Suprapubic skin (tissue), 4 donors: ENCODE measurements around the gene ERC2. TPM values are rescaled to one million over a fixed set of nuclear protein-coding genes. Genes with fewer than 3 reads are reported as not detected.
"Not testable (repeated sequence)": the region's sequence is repeated elsewhere in the genome, so short reads cannot be mapped to it uniquely, and the experiment has no call there.

Experiments
- DNase-seq, 2 donors: peaks; one replicate each; pipeline ENCODE4 v3.0.0-alpha.2; 2019; ENCODE audit warnings: low spot score in 2 of 2
- H3K27ac ChIP-seq: fragments of 200-600 bp; sonication (generic); one replicate; pipeline ENCODE4 v1.5.1; 2019
- H3K27me3 ChIP-seq: fragments of 200-600 bp; sonication (generic); one replicate; pipeline ENCODE4 v1.5.1; 2019
- H3K36me3 ChIP-seq: fragments of 200-600 bp; sonication (generic); one replicate; pipeline ENCODE4 v1.5.1; 2019
- H3K4me1 ChIP-seq: fragments of 200-600 bp; sonication (generic); one replicate; pipeline ENCODE4 v1.5.1; 2019
- H3K4me3 ChIP-seq: fragments of 200-600 bp; sonication (generic); one replicate; pipeline ENCODE4 v1.5.1; 2019; ENCODE audit warnings: mild to moderate bottlenecking
- H3K9me3 ChIP-seq: fragments of 200-600 bp; sonication (generic); one replicate; pipeline ENCODE4 v1.5.1; 2019
- EP300 ChIP-seq: sonication (generic); formaldehyde crosslinking; IDR thresholded peaks from one replicate; pipeline ENCODE4 v1.6.1; 2017; ENCODE audit warnings: antibody characterized with exemption
- POLR2A ChIP-seq, 2 donors: fragments of 450-650 bp; IDR thresholded peaks; one replicate each; pipeline ENCODE4 v1.6.1; 2017; ENCODE audit warnings: antibody characterized with exemption in 2 of 2, mild to moderate bottlenecking in 2 of 2, moderate library complexity in 2 of 2
- POLR2AphosphoS5 ChIP-seq, 3 donors: sonication (generic); formaldehyde crosslinking; IDR thresholded peaks; one replicate each; pipeline ENCODE4 v1.6.1; 2017; ENCODE audit warnings: antibody characterized with exemption in 3 of 3
- WGBS: methylation state at CpG from one replicate; pipeline ENCODE4 v1.1.5; 2018; 5-methylcytosine and 5-hydroxymethylcytosine counted together
- total RNA-seq, 4 donors: library from RNA; depleted of rRNA; stranded (reverse); fragments of >200 nt; gene quantifications; one replicate each; pipeline ENCODE4 v1.1.0, GENCODE V29; 2016
- TF ChIP-seq, protein P1 (sequence below), 2 donors: fragments of 200-600 bp in 1 of 2; fragments of 450-650 bp in 1 of 2; sonication (generic) in 1 of 2; IDR thresholded peaks; one replicate each; pipeline ENCODE4 v1.5.1; 2016 to 2019; ENCODE audit warnings: antibody characterized with exemption in 2 of 2, mild to moderate bottlenecking in 1 of 2, moderate library complexity in 1 of 2

ERC2 gene
- total RNA-seq, 4 donors from 2014 or later, result 0.21 TPM; not detected in 3

- Histone ChIP-seq H3K9me3 (no peaks in the 10 kb centered on the region), H3K4me3 (no peak overlapping the region), H3K36me3 (no peaks in the 10 kb centered on the region), H3K27me3 (peaks cover 21% of the 10 kb centered on the region), H3K4me1 (no peaks in the 10 kb centered on the region), H3K27ac (no peak overlapping the region)
- WGBS, result 95% methylated on average over 8 of the region's 8 CpGs
- no peak for DNase-seq
- TF ChIP-seq, protein P1, sequence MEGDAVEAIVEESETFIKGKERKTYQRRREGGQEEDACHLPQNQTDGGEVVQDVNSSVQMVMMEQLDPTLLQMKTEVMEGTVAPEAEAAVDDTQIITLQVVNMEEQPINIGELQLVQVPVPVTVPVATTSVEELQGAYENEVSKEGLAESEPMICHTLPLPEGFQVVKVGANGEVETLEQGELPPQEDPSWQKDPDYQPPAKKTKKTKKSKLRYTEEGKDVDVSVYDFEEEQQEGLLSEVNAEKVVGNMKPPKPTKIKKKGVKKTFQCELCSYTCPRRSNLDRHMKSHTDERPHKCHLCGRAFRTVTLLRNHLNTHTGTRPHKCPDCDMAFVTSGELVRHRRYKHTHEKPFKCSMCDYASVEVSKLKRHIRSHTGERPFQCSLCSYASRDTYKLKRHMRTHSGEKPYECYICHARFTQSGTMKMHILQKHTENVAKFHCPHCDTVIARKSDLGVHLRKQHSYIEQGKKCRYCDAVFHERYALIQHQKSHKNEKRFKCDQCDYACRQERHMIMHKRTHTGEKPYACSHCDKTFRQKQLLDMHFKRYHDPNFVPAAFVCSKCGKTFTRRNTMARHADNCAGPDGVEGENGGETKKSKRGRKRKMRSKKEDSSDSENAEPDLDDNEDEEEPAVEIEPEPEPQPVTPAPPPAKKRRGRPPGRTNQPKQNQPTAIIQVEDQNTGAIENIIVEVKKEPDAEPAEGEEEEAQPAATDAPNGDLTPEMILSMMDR (IDR thresholded peaks at IDR 0.05), result no peak
- TF ChIP-seq POLR2A (IDR thresholded peaks at IDR 0.05), result no peak
- TF ChIP-seq EP300, result no peak
- TF ChIP-seq POLR2AphosphoS5 (IDR thresholded peaks at IDR 0.05), result no peak
These were observed 959.9 kb downstream of the ERC2 start for GRCh38 chr3:55508335-55508734.

DNA sequence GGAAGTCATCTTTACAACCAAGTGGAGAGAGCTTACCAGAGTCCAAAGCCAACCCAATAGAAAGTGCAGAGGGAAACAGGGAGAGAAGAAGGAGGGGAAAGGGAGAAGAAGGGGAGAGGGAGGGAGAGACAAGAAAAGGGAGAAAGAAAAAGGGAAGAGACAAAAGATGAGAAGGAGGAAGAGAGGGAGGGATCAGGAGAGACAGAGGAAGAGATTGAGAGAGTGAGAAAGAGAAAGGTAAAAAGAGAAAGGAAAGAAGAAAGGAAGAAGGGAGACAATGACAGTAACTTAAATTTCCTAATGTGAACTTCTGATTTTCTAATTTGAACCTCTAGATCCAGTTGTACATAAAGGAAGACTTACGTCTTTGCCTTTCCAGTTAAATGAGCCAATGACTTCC, 960.5 kb downstream of the ERC2 start:
- H3K36me3 ChIP-seq, result no peaks in the 10 kb centered on the region
- DNase-seq, result no peak
- WGBS, result 96% methylated on average over 1 of the region's 1 CpG
- H3K4me1 ChIP-seq, result no peaks in the 10 kb centered on the region
- TF ChIP-seq POLR2A (IDR thresholded peaks at IDR 0.05), result no peak
- no peak for TF ChIP-seq POLR2AphosphoS5 (IDR thresholded peaks at IDR 0.05)
- TF ChIP-seq, protein P1 (IDR thresholded peaks at IDR 0.05), result no peak
- no peak for TF ChIP-seq EP300
- no peaks in the 10 kb centered on the region for H3K9me3 ChIP-seq
- no peak overlapping the region for H3K4me3 ChIP-seq
- H3K27me3 ChIP-seq, result peaks cover 21% of the 10 kb centered on the region
- H3K27ac ChIP-seq, result no peak overlapping the region

- 72% methylated on average over 4 of the region's 4 CpGs for WGBS
- DNase-seq, result no peak
- TF ChIP-seq EP300 (no peak), POLR2A (IDR thresholded peaks at IDR 0.05) (no peak), POLR2AphosphoS5 (IDR thresholded peaks at IDR 0.05) (no peak)
- TF ChIP-seq, protein P1 (IDR thresholded peaks at IDR 0.05), result no peak
These were observed 962.5 kb downstream of the ERC2 start for GRCh38 chr3:55505776-55506175.

GRCh38 chr3:55505102-55505501, 963.2 kb downstream of the ERC2 start:
- not testable (repeated sequence) for H3K36me3 ChIP-seq, H3K9me3 ChIP-seq, DNase-seq, H3K4me1 ChIP-seq, H3K27ac ChIP-seq, H3K4me3 ChIP-seq
- 57% methylated on average over 6 of the region's 6 CpGs for WGBS
- peaks cover 19% of the 10 kb centered on the region for H3K27me3 ChIP-seq

More at GRCh38 chr3:55505776-55506175, 962.5 kb downstream of the ERC2 start:
- no peak overlapping the region for H3K27ac ChIP-seq
- no peak overlapping the region for H3K4me3 ChIP-seq
- no peaks in the 10 kb centered on the region for H3K9me3 ChIP-seq
- peaks cover 21% of the 10 kb centered on the region for H3K27me3 ChIP-seq
- no peaks in the 10 kb centered on the region for H3K36me3 ChIP-seq
- H3K4me1 ChIP-seq, result no peaks in the 10 kb centered on the region

DNA sequence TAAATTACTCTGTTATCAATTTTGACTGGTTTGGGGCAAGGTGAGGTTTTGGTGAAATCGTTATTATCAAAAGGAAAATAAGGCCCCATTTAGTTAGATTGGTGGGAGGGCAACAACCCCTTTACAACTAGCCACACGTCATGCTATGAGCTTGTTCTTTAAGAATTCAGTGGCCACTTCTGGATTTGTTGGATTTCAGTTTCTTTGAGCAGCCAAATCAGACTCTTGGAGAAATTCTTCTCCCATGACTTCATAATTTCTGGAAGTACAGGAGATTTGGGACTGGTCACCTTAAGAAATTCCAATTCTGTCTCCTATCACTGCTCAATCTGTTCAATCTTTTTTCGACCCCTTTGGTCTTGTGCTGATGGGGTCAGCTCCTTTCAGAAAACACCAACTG, 966.4 kb downstream of the ERC2 start:
- Histone ChIP-seq H3K4me3 (no peak overlapping the region), H3K36me3 (no peaks in the 10 kb centered on the region), H3K27ac (no peak overlapping the region), H3K9me3 (no peaks in the 10 kb centered on the region), H3K4me1 (no peaks in the 10 kb centered on the region), H3K27me3 (no peaks in the 10 kb centered on the region)
- no peak for DNase-seq
- 90% methylated on average over 3 of the region's 3 CpGs for WGBS
- TF ChIP-seq, protein P1 (IDR thresholded peaks at IDR 0.05), result no peak
- TF ChIP-seq POLR2A (IDR thresholded peaks at IDR 0.05) (no peak), EP300 (no peak), POLR2AphosphoS5 (IDR thresholded peaks at IDR 0.05) (no peak)
